Measurements from ENCODE around the gene PDF. TPM values are rescaled to one million over a fixed set of nuclear protein-coding genes. Genes with fewer than 3 reads are reported as not detected.

The PDF gene
- 87.1 and 92.0 TPM in 2 replicates for total RNA-seq (2014; rRNA removed; shearing (Covaris generic))

DNA sequence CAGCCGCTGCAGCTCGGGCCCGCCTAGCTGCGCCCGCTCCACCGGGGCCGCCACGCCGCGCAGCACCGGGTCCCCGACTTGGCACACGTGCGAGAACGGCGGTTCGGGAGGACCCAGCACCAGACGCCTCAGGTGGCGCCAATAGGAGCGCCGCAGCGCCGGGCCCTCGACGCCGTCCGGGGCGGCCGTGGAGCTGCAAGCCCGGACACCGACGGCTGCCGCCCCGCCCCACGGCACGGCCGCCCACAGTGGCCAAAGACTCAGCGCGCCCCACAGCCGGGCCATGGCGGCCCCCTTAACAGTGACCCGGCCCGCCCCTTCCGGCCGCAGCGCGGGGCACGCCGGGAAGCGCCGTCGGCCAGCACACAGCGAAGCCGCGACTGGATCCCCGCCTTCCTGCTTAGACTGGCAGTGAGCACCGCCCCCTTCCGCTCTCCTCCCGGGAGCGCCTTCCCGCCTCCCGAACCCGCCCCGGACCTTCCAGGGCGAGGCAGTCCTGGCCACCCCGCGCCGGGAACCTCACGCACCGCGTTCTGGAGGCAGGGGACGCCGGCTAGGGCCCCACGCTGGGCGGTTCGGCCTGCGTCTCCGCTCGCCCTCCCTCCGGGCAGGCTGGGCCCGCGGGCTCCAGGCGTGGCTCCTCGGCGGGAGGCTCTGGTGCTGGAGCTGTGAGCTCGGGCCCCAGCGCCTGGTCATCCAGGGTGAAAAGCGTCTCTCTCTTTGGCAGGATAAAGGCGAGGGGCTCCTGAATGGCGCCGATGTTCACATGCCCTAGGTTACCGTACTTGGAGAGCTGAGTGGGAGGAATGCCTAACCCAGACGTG lies at the start of gene PDF:
PDF (minus strand) TSS at position 303 of the 824 bp plus-strand sequence; CDS start at position 285, 18 bp downstream.

GRCh38 chr16:69351309-69352027 lies 21.1 kb upstream of the PDF start, which contains the start of gene TMED6:
Gene TMED6 (minus strand): TSS chr16:69351786. CDS start chr16:69351753, 33 bp downstream.

DNA sequence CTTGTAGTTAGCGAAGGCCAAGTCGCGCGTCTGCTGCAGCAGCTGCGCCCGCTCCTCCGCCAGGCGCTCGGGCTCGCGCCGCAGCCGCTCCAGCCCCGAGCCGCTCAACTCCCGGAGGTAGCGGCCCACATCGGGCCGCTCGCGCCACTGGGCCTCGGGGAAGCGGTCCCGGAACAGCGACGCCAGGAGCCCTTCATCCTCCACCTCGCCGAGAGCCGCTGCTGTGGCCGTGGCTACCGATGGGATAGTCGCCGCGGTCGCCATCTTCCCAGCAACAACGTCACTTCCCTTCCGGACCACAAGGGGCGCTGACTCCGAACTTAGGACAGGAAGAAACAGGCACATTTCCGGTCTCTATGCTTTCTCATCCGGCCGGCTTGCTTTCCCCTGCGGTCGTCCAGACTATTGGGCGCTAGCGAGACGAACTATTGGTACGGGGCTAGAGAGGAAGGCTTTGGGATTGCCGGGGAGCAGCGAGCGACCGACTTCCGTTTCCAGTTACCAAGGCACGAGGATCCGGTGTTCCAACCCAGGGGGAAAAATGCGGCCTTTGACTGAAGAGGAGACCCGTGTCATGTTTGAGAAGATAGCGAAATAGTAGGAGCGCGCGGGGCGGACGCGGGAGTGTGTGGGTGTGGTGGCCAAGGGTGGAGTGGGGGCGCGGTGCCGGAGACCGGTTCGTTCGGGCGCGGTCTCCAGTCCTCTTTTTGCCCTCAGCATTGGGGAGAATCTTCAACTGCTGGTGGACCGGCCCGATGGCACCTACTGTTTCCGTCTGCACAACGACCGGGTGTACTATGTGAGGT lies 9.1 kb upstream of the PDF start, which contains the start of the genes COG8 and NIP7:
COG8 (minus strand) TSS at position 276 of the 806 bp plus-strand sequence; CDS start at position 264, 12 bp downstream.
NIP7 (plus strand) TSS at position 484 of the 806 bp plus-strand sequence; CDS start at position 542, 58 bp downstream.

DNA sequence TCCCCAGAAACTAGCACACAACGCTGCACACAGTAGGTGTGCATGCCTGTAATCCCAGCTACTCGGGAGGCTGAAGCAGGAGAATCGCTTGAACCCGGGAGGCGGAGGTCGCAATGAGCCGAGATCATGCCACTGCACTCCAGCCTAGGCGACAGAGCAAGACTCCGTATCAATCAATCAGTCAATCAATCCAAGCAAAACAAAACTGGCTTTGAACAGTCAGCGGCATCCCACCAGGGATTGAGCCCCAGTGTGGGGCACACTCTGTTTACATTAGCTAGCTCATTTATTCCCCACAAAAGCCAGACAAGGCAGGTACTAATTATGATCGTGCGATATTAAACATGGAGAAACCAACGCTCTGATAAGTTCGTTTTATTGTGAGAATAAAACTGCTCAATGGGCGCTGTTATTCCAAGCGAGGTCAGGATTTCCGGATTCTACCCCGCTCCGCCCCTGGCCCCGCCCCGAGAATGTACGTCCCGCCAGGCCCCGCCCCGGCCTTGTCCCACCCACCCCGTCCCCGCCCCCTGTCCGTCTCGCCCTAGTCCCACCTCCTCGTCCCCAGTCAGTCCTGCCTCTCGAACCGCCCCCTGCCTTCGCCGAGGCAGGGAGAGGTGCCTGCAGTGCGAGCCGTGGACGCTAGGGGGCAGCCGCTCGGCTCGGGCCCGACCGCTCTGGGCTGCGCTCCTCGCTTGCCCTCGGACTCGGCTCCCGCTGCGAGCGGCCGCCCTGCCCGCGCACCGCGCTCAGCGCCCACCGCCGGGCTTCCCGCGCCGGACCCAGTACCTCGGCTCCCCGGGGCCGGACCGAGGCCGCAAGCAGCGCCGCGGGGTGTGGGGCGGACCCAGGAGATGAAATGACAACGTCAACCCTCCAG lies 19.5 kb downstream of the PDF start, which contains the start of gene VPS4A:
VPS4A (plus strand) TSS at position 698 of the 880 bp plus-strand sequence; CDS start at position 860, 162 bp downstream.

Other genes with a start within 250 kb of the PDF start
- 2.8 and 5.5 TPM in 2 replicates for gene HAS3, start 224.9 kb downstream of the PDF start, total RNA-seq (2014; rRNA removed; shearing (Covaris generic))
- 32.7 and 42.4 TPM in 2 replicates for gene CHTF8, start 198.0 kb downstream of the PDF start, total RNA-seq (2014; rRNA removed; shearing (Covaris generic))
- gene UTP4, start 197.9 kb downstream of the PDF start, total RNA-seq (2014; rRNA removed; shearing (Covaris generic)): 36.6 and 51.4 TPM in 2 replicates
- 102 and 115 TPM in 2 replicates for gene SNTB2, start 143.4 kb downstream of the PDF start, total RNA-seq (2014; rRNA removed; shearing (Covaris generic))
- gene VPS4A, start 19.2 kb downstream of the PDF start, total RNA-seq (2014; rRNA removed; shearing (Covaris generic)): 43.7 TPM in 2 replicates
- 42.0 and 68.1 TPM in 2 replicates for gene COG8, start 9.0 kb upstream of the PDF start, total RNA-seq (2014; rRNA removed; shearing (Covaris generic))
- 66.3 and 72.0 TPM in 2 replicates for gene NIP7, start 9.2 kb upstream of the PDF start, total RNA-seq (2014; rRNA removed; shearing (Covaris generic))
- not detected in 2 replicates for gene TMED6, start 21.2 kb upstream of the PDF start, total RNA-seq (2014; rRNA removed; shearing (Covaris generic))
- gene TERF2, start 55.4 kb upstream of the PDF start, total RNA-seq (2014; rRNA removed; shearing (Covaris generic)): 8.4 and 9.2 TPM in 2 replicates
- 30.9 and 56.2 TPM in 2 replicates for gene CYB5B, start 94.0 kb upstream of the PDF start, total RNA-seq (2014; rRNA removed; shearing (Covaris generic))
- 8.8 and 9.9 TPM in 2 replicates for gene NFAT5, start 235.4 kb upstream of the PDF start, total RNA-seq (2014; rRNA removed; shearing (Covaris generic))